MM.1S (cell line): ENCODE measurements around the gene GALR3.

Source experiments
- CTCF ChIP-seq: fragments of 300-600 bp; sonication (generic); IDR thresholded peaks from 2 replicates; pipeline ENCODE4 v1.5.1; 2016; ENCODE audit warnings: antibody characterized with exemption, low read length, mixed read lengths
- EZH2 ChIP-seq: fragments of 300-600 bp; sonication (generic); optimal IDR thresholded peaks from 2 replicates; pipeline ENCODE3; 2017; ENCODE audit warnings: low read depth, mild to moderate bottlenecking, antibody characterized with exemption, low read length, mixed read lengths
- EZH2phosphoT487 ChIP-seq: fragments of 300-600 bp; sonication (generic); IDR thresholded peaks from 2 replicates; pipeline ENCODE4 v1.6.1; 2018; ENCODE audit warnings: antibody characterized with exemption, low read length

GRCh38 chr22:37776639-37777005, 46.6 kb upstream of the GALR3 start:
- TF ChIP-seq CTCF (no peak), EZH2 (no peak), EZH2phosphoT487 (no peak)
